ENCODE data around the gene CIZ1. TPM values are rescaled to one million over a fixed set of nuclear protein-coding genes. Genes with fewer than 3 reads are reported as not detected.

CIZ1 gene
- total and polyA plus RNA-seq, 3 donors from 2014 or later = 114 to 159 (median 115) TPM

DNA sequence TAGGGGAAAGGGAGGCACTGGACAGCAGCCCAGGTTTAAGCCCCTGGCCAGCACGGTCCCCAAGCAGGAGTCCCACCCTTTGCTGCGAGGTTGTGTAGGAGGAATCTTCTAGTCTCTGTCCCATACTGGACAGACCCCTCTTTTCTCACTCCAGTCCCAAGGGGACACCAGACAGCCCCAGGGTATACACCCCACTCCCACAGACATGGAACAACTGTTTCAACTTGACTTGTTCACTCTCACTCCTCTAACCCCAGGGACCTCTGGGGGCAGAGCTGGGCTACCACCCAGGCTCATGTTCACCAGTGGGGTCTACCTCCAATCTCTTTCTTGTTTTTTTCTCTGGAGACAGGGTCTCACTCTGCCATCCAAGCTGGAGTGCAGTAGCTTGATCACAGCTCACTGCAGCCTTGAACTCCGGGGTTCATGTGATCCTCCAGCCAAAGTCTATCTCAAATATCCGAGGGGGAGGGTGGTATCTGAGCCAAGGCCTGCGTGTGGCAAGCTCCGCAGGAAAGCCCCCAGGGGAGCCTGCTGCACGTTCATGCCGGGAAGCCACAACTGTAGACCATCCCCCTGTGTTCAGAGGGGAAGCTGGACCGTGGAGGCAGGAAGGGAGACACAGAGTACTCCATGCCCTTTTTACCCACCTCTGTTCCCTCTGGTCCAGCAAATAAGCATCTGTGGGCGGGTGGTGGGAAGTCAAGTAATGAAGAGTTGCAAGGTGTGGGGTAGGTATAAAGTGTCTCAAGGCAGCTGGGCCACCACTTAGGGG lies 65.6 kb downstream of the CIZ1 start:
- intact Hi-C loops (cut with DNase I; ENCODE audit: low total_unique reads) = no loop called here
- peaks cover 21% of the 10 kb centered on the region for H3K4me1 ChIP-seq
- no peak for DNase-seq

DNA sequence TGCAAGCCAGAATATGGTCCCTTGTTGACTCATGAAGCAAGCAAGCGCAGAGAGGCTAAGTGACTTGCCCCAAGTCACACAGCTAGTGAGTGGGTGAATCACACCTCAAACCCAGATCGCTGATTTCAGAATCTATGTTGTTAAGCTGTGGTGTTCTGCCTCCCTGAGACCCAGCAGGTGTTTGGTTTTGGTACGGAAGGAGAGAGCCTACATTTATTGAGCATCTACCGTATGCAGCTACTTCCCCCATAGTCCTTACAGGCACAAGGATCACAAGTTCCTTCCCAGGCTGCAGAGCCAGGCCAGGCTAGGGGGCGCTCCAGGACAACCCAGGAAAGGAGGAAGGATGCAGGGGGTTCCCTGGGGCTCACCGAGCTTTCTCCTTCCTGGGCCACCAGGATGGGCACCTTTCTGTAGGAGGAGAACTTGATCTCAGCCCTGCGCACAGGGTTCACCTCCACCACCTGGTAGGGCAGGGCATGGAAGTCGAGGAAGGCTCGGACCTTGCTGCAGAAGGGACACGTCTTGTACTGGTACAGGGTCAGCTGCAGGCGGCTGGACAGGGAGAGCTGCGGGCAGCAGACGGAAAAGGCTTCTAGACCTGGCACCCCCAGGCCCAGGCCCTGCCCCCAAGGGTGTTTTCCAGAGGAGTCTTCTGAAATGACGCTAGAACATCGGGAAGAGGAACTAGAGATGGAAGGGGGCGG lies 66.3 kb downstream of the CIZ1 start:
- intact Hi-C loops (cut with DNase I; ENCODE audit: low total_unique reads) = no loop called here
- TF ChIP-seq, protein P1, sequence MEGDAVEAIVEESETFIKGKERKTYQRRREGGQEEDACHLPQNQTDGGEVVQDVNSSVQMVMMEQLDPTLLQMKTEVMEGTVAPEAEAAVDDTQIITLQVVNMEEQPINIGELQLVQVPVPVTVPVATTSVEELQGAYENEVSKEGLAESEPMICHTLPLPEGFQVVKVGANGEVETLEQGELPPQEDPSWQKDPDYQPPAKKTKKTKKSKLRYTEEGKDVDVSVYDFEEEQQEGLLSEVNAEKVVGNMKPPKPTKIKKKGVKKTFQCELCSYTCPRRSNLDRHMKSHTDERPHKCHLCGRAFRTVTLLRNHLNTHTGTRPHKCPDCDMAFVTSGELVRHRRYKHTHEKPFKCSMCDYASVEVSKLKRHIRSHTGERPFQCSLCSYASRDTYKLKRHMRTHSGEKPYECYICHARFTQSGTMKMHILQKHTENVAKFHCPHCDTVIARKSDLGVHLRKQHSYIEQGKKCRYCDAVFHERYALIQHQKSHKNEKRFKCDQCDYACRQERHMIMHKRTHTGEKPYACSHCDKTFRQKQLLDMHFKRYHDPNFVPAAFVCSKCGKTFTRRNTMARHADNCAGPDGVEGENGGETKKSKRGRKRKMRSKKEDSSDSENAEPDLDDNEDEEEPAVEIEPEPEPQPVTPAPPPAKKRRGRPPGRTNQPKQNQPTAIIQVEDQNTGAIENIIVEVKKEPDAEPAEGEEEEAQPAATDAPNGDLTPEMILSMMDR (IDR thresholded peaks at IDR 0.05) = peak; percentile 15 to 29 (median 16)
- no peak for TF ChIP-seq POLR2A (IDR thresholded peaks at IDR 0.05)
- peak; percentile 82 for DNase-seq
- no peaks in the 10 kb centered on the region for H3K27me3 ChIP-seq
- no peak overlapping the region for H3K4me3 ChIP-seq
- no peaks in the 10 kb centered on the region for H3K9me3 ChIP-seq
- no peak overlapping the region for H3K27ac ChIP-seq
- 57 to 67% methylated on average over 9 to 16 of the region's 16 CpGs for WGBS, 2 donors
- H3K4me1 ChIP-seq = peaks cover 21% of the 10 kb centered on the region
- no peaks in the 10 kb centered on the region for H3K36me3 ChIP-seq (ENCODE audit: low read depth, missing control alignments)

More for the DNA sequence above, 65.6 kb downstream of the CIZ1 start:
- Histone ChIP-seq H3K27me3 (no peaks in the 10 kb centered on the region), H3K4me3 (no peak overlapping the region), H3K9me3 (no peaks in the 10 kb centered on the region), H3K27ac (peak overlapping the region; percentile 44 to 50), H3K36me3 (ENCODE audit: low read depth, missing control alignments) (no peaks in the 10 kb centered on the region)
- TF ChIP-seq, protein P1 (IDR thresholded peaks at IDR 0.05) = no peak
- TF ChIP-seq POLR2A (IDR thresholded peaks at IDR 0.05) = no peak
- 28 to 33% methylated on average over 9 to 10 of the region's 10 CpGs for WGBS, 2 donors

DNA sequence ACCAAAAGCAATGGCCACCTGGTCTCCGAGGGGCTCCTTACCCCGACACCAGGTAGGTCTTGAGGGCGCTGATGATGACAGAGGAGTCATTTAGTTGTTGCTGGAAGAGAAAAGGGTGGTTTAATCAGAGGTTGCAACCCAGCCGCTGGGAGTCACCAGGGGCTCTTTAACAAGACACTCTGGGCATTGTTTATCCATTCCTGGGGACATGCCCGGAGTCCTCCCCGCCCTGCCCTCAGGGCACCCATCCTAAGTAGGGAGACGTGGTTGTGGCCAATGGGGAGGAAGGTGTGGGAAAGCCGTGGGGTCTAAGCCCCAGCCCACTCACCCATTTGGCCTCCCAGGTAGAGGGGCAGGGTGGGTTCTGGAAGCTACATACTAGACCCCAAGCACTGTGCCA lies 66.9 kb downstream of the CIZ1 start:
- H3K27me3 ChIP-seq = no peaks in the 10 kb centered on the region
- intact Hi-C loops (cut with DNase I; ENCODE audit: low total_unique reads) = no loop called here
- peaks cover 21% of the 10 kb centered on the region for H3K4me1 ChIP-seq
- no peak overlapping the region for H3K4me3 ChIP-seq
- H3K9me3 ChIP-seq = no peaks in the 10 kb centered on the region
- 87 to 92% methylated on average over 3 to 8 of the region's 8 CpGs for WGBS, 2 donors
- TF ChIP-seq, protein P1 (IDR thresholded peaks at IDR 0.05) = no peak
- TF ChIP-seq POLR2A (IDR thresholded peaks at IDR 0.05) = no peak
- no peak for DNase-seq
- no peak overlapping the region for H3K27ac ChIP-seq
- no peaks in the 10 kb centered on the region for H3K36me3 ChIP-seq (ENCODE audit: low read depth, missing control alignments)

DNA sequence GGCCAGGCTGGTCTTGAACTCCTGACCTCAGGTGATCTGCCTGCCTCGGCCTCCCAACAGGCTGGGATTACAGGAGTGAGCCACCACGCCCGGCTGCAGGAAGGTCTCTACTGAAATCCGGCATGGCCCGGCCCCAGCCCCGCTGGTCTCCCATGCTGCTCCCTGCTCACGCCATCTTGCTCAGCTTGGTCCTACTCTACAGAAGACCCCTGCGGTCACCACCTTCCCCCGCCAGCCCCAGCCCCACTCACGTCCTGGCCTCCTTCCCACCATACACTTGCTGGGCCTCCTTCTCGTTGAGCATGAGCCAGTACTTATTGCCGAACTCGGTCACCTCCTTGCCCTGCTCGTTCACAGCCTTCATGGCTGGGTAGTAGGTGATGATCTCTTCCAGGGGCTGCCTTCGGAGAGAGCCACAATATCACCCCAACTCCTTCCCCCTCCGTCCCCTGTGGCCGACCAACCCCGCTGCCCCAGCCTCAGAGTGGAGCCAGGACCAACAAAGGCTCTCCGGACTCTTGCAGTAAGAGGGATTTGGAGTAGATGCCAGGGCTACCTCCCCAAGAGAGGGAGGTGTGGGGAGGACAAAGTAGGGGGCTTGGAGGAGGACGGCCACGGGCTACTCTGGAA lies 67.8 kb downstream of the CIZ1 start:
- H3K27ac ChIP-seq = no peak overlapping the region
- no peaks in the 10 kb centered on the region for H3K9me3 ChIP-seq
- no peak overlapping the region for H3K4me3 ChIP-seq
- TF ChIP-seq, protein P1 (IDR thresholded peaks at IDR 0.05) = no peak
- TF ChIP-seq POLR2A (IDR thresholded peaks at IDR 0.05) = no peak
- intact Hi-C loops (cut with DNase I; ENCODE audit: low total_unique reads) = no loop called here
- 91% methylated on average over 20 to 21 of the region's 21 CpGs for WGBS, 2 donors
- DNase-seq = no peak
- H3K36me3 ChIP-seq (ENCODE audit: low read depth, missing control alignments) = no peaks in the 10 kb centered on the region
- H3K27me3 ChIP-seq = no peaks in the 10 kb centered on the region
- peaks cover 14% of the 10 kb centered on the region for H3K4me1 ChIP-seq
